IPS-11a (cell line): ENCODE results near the gene AIM2.

Source experiments
- H3K4me3 ChIP-seq: one replicate; pipeline ENCODE4 v1.5.1; 2013; ENCODE audit warnings: low read depth, low read length, control low read depth

AIM2 gene

DNA sequence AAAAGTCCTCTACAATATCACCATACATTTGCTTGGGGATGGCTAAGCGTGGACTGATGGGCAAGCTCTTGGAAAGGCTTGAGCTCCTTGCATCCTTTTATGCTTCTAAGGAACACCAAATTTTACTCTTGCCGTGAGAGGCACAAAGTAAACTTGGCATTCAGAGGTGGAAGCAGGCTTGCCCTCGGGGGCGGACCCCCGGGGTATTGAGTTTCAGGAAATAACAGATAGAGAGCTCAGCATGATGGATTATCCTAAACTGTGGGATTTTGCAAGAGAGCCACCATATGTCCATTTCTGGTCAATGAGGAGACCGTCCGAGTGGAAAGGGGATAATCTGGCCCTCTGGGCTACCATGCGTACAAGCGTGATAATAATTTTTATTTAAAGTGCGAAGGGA is 52.8 kb downstream of the AIM2 start:
- no peak overlapping the region for H3K4me3 ChIP-seq

DNA sequence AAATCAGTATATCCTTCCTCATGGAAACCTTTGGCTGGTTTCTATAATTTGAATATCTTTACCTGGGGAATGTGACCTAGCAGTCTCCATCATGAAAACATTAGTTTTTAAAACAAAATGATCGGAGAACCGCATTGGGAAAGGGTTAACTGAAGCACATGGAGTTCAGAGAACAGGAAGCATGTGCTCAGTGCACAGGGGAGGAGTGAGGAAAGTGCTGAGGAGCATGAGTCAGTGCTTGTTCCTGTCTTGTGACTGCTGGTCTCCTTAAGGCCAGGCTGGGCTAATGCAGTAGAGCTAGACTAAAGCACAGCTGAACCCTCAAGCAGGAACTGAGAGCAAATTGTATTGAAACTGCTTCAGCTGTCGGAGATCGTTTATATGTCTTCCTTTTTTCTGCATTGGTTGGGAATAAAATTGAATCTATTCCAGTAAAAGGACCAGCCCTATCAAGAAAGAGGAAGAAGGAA is 61.1 kb downstream of the AIM2 start:
- H3K4me3 ChIP-seq = no peak overlapping the region

DNA sequence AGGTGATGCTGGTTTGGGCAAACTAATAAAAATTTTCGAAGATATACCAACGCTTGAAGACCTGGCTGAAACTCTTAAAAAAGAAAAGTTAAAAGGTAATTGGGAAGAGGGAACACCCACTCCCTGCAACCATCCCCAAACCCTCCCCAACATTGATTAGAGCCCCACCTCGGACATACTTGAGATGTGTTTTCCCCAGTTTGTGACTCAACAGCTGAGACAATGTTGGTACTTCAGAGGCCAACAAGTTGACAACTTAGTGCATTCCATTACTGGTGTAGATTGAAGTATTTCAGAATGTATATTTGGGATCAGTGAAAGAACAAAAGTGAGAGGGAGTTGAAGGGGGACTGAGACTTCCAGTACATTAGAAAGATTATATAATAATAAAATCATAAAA is 61.7 kb downstream of the AIM2 start:
- no peak overlapping the region for H3K4me3 ChIP-seq

DNA sequence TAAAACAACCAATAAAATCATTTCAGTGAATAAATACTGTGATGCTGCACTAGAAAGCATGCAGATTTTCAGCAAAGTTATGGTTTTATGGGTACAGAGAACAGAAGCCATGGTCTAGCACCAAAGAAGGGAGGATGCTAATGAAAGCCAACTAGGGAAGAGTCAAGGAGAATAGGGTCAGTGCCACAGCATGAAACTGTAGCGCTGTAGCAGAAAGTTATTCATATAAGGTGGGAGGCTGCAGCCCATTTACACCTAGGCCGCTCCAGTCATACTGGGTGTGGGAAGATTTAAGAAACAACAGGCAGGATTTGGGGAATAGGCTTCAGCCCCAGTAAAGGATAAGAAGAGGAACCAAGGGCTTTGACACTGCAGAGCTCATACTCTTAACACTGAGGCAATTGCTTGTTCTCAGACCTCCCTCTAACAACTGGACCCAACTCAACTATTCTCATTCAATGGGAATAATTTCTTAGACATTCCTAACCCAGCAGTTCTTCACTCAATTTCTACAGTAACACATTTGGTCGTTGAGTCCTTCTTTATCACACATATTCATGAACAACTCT is 62.5 kb downstream of the AIM2 start:
- H3K4me3 ChIP-seq = no peak overlapping the region

DNA sequence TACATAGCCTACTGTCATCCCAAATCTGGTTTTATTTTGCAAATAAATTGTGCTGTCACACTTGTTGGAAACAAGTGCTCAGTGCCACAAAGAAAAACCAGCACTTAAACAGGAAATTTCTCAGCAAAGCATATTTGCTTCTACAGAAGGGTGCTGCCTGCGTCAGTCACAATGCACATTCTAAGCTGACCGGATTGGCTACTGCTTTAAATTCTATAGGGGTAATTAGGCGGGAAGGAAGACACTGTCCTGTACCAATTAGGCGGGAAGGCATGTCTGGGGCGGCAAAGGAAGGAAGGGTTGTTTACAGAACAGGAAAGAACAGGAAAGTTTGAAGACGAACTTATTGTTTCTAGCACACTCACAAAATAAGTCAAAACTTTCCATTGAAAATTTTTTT is 64.1 kb downstream of the AIM2 start:
- no peak overlapping the region for H3K4me3 ChIP-seq
